Measurements from ENCODE around the gene SLC30A1.

SLC30A1 gene

GRCh38 chr1:211601982-211602670, 23.2 kb upstream of the SLC30A1 start:
- Mint-ChIP-seq H3K9me3 (ENCODE audit: low read depth) (no peaks in the 10 kb centered on the region), H3K4me3 (no peak overlapping the region), H3K27me3 (peaks cover 2% of the 10 kb centered on the region), H3K27ac (no peak overlapping the region), H3K4me1 (ENCODE audit: low read depth) (peaks cover 12% of the 10 kb centered on the region), H3K36me3 (no peaks in the 10 kb centered on the region)

GRCh38 chr1:211601159-211601558, 22.2 kb upstream of the SLC30A1 start:
- Mint-ChIP-seq H3K4me1 (ENCODE audit: low read depth) (peaks cover 4% of the 10 kb centered on the region), H3K27me3 (peaks cover 2% of the 10 kb centered on the region), H3K27ac (no peak overlapping the region)

GRCh38 chr1:211599250-211599649, 20.3 kb upstream of the SLC30A1 start:
- H3K36me3 Mint-ChIP-seq = no peaks in the 10 kb centered on the region
- H3K27ac Mint-ChIP-seq = no peak overlapping the region
- H3K27me3 Mint-ChIP-seq = peaks cover 3% of the 10 kb centered on the region
- H3K9me3 Mint-ChIP-seq (ENCODE audit: low read depth) = no peaks in the 10 kb centered on the region
- no peak overlapping the region for H3K4me3 Mint-ChIP-seq
- H3K4me1 Mint-ChIP-seq (ENCODE audit: low read depth) = peaks cover 3% of the 10 kb centered on the region

More at GRCh38 chr1:211601159-211601558, 22.2 kb upstream of the SLC30A1 start:
- Mint-ChIP-seq H3K4me3 (no peak overlapping the region), H3K9me3 (ENCODE audit: low read depth) (no peaks in the 10 kb centered on the region), H3K36me3 (no peaks in the 10 kb centered on the region)

GRCh38 chr1:211598514-211598913, 19.6 kb upstream of the SLC30A1 start:
- Mint-ChIP-seq H3K36me3 (no peaks in the 10 kb centered on the region), H3K27me3 (peaks cover 3% of the 10 kb centered on the region), H3K27ac (no peak overlapping the region), H3K4me3 (no peak overlapping the region), H3K4me1 (ENCODE audit: low read depth) (peaks cover 3% of the 10 kb centered on the region), H3K9me3 (ENCODE audit: low read depth) (no peaks in the 10 kb centered on the region)

GRCh38 chr1:211596418-211597181, 17.6 kb upstream of the SLC30A1 start:
- Mint-ChIP-seq H3K27me3 (peaks cover 10% of the 10 kb centered on the region), H3K36me3 (no peaks in the 10 kb centered on the region), H3K27ac (no peak overlapping the region)

GRCh38 chr1:211595419-211595818, 16.5 kb upstream of the SLC30A1 start:
- no peak overlapping the region for H3K27ac Mint-ChIP-seq
- peaks cover 10% of the 10 kb centered on the region for H3K27me3 Mint-ChIP-seq
- H3K4me1 Mint-ChIP-seq (ENCODE audit: low read depth) = peaks cover 3% of the 10 kb centered on the region
- no peaks in the 10 kb centered on the region for H3K36me3 Mint-ChIP-seq
- no peak overlapping the region for H3K4me3 Mint-ChIP-seq
- no peaks in the 10 kb centered on the region for H3K9me3 Mint-ChIP-seq (ENCODE audit: low read depth)

More at GRCh38 chr1:211596418-211597181, 17.6 kb upstream of the SLC30A1 start:
- H3K9me3 Mint-ChIP-seq (ENCODE audit: low read depth) = no peaks in the 10 kb centered on the region
- H3K4me3 Mint-ChIP-seq = no peak overlapping the region
- H3K4me1 Mint-ChIP-seq (ENCODE audit: low read depth) = peaks cover 3% of the 10 kb centered on the region

- Mint-ChIP-seq H3K36me3 (no peaks in the 10 kb centered on the region), H3K9me3 (ENCODE audit: low read depth) (no peaks in the 10 kb centered on the region), H3K4me1 (ENCODE audit: low read depth) (peaks cover 3% of the 10 kb centered on the region), H3K4me3 (no peak overlapping the region), H3K27me3 (peaks cover 9% of the 10 kb centered on the region), H3K27ac (no peak overlapping the region)
These were observed 13.1 kb upstream of the SLC30A1 start for GRCh38 chr1:211591980-211592493.

- Mint-ChIP-seq H3K36me3 (no peaks in the 10 kb centered on the region), H3K9me3 (ENCODE audit: low read depth) (no peaks in the 10 kb centered on the region), H3K27me3 (peaks cover 8% of the 10 kb centered on the region), H3K27ac (no peak overlapping the region), H3K4me3 (no peak overlapping the region), H3K4me1 (ENCODE audit: low read depth) (peaks cover 3% of the 10 kb centered on the region)
These were observed 11.1 kb upstream of the SLC30A1 start for GRCh38 chr1:211589782-211590721.

- no peaks in the 10 kb centered on the region for H3K9me3 Mint-ChIP-seq (ENCODE audit: low read depth)
- H3K4me3 Mint-ChIP-seq = no peak overlapping the region
- H3K4me1 Mint-ChIP-seq (ENCODE audit: low read depth) = peaks cover 3% of the 10 kb centered on the region
- no peak overlapping the region for H3K27ac Mint-ChIP-seq
- H3K36me3 Mint-ChIP-seq = no peaks in the 10 kb centered on the region
- peaks cover 8% of the 10 kb centered on the region for H3K27me3 Mint-ChIP-seq
These were observed 9.8 kb upstream of the SLC30A1 start for GRCh38 chr1:211588711-211589110.

GRCh38 chr1:211587123-211587522, 8.2 kb upstream of the SLC30A1 start:
- Mint-ChIP-seq H3K27me3 (peaks cover 2% of the 10 kb centered on the region), H3K9me3 (ENCODE audit: low read depth) (no peaks in the 10 kb centered on the region), H3K4me1 (ENCODE audit: low read depth) (peaks cover 4% of the 10 kb centered on the region), H3K36me3 (no peaks in the 10 kb centered on the region), H3K4me3 (no peak overlapping the region), H3K27ac (no peak overlapping the region)

- no peaks in the 10 kb centered on the region for H3K9me3 Mint-ChIP-seq (ENCODE audit: low read depth)
- peaks cover 2% of the 10 kb centered on the region for H3K27me3 Mint-ChIP-seq
- peaks cover 8% of the 10 kb centered on the region for H3K4me1 Mint-ChIP-seq (ENCODE audit: low read depth)
- no peak overlapping the region for H3K4me3 Mint-ChIP-seq
- H3K27ac Mint-ChIP-seq = no peak overlapping the region
- H3K36me3 Mint-ChIP-seq = no peaks in the 10 kb centered on the region
These were observed 7.6 kb upstream of the SLC30A1 start for GRCh38 chr1:211586538-211586937.

GRCh38 chr1:211583011-211583992, 4.3 kb upstream of the SLC30A1 start:
- H3K4me1 Mint-ChIP-seq (ENCODE audit: low read depth) = peaks cover 12% of the 10 kb centered on the region
- H3K4me3 Mint-ChIP-seq = no peak overlapping the region
- no peaks in the 10 kb centered on the region for H3K27me3 Mint-ChIP-seq
- no peak overlapping the region for H3K27ac Mint-ChIP-seq
- no peaks in the 10 kb centered on the region for H3K9me3 Mint-ChIP-seq (ENCODE audit: low read depth)
- H3K36me3 Mint-ChIP-seq = no peaks in the 10 kb centered on the region

GRCh38 chr1:211581526-211581925, 2.6 kb upstream of the SLC30A1 start:
- Mint-ChIP-seq H3K4me3 (no peak overlapping the region), H3K27ac (peak overlapping the region; percentile 31), H3K27me3 (no peaks in the 10 kb centered on the region), H3K36me3 (no peaks in the 10 kb centered on the region), H3K4me1 (ENCODE audit: low read depth) (peaks cover 19% of the 10 kb centered on the region), H3K9me3 (ENCODE audit: low read depth) (no peaks in the 10 kb centered on the region)

GRCh38 chr1:211580303-211580687, 1.3 kb upstream of the SLC30A1 start:
- Mint-ChIP-seq H3K27me3 (no peaks in the 10 kb centered on the region), H3K27ac (peak overlapping the region; percentile 24), H3K9me3 (ENCODE audit: low read depth) (no peaks in the 10 kb centered on the region), H3K36me3 (no peaks in the 10 kb centered on the region), H3K4me1 (ENCODE audit: low read depth) (peaks cover 29% of the 10 kb centered on the region), H3K4me3 (peak overlapping the region; percentile 84)

Measured in activated naive CD8-positive, alpha-beta T cell (primary cell).